ENCODE measurements around the gene DSCAM. TPM values are rescaled to one million over a fixed set of nuclear protein-coding genes. Genes with fewer than 3 reads are reported as not detected.

The DSCAM gene
- total RNA-seq, 4 donors from 2014 or later: not detected

- no peak for ATAC-seq
- Histone ChIP-seq H3K36me3 (no peaks in the 10 kb centered on the region), H3K27me3 (no peaks in the 10 kb centered on the region), H3K27ac (no peak overlapping the region), H3K4me1 (no peaks in the 10 kb centered on the region), H3K9me3 (peaks cover 0 to 16% (median 0%) of the 10 kb centered on the region in 3 donors), H3K4me3 (no peak overlapping the region)
- TF ChIP-seq POLR2A (IDR thresholded peaks at IDR 0.05) (no peak), CTCF (IDR thresholded peaks at IDR 0.05) (no peak), POLR2AphosphoS5 (IDR thresholded peaks at IDR 0.05) (no peak), EP300 (IDR thresholded peaks at IDR 0.05) (no peak)
- WGBS, 2 donors (ENCODE audit: low coverage in 1 of 2): 76 to 84% methylated on average over 2 to 5 of the region's 5 CpGs
Measured at GRCh38 chr21:40723966-40724365, 123.0 kb downstream of the DSCAM start.

- Histone ChIP-seq H3K9me3 (peaks cover 0 to 16% (median 0%) of the 10 kb centered on the region in 3 donors), H3K36me3 (no peaks in the 10 kb centered on the region), H3K27me3 (no peaks in the 10 kb centered on the region), H3K4me1 (no peaks in the 10 kb centered on the region), H3K4me3 (no peak overlapping the region), H3K27ac (no peak overlapping the region)
- no peak for ATAC-seq
- TF ChIP-seq POLR2AphosphoS5 (IDR thresholded peaks at IDR 0.05) (no peak), POLR2A (IDR thresholded peaks at IDR 0.05) (no peak), CTCF (IDR thresholded peaks at IDR 0.05) (no peak), EP300 (IDR thresholded peaks at IDR 0.05) (no peak)
- 70 to 80% methylated on average over 2 of the region's 2 CpGs for WGBS, 2 donors (ENCODE audit: low coverage in 1 of 2)
Measured at GRCh38 chr21:40723317-40723716, 123.6 kb downstream of the DSCAM start.

GRCh38 chr21:40719615-40720014 lies 127.3 kb downstream of the DSCAM start:
- H3K4me3 ChIP-seq: no peak overlapping the region
- no peaks in the 10 kb centered on the region for H3K27me3 ChIP-seq
- no peaks in the 10 kb centered on the region for H3K4me1 ChIP-seq
- H3K9me3 ChIP-seq: peaks cover 0 to 16% (median 0%) of the 10 kb centered on the region in 3 donors
- H3K36me3 ChIP-seq: no peaks in the 10 kb centered on the region
- TF ChIP-seq CTCF (IDR thresholded peaks at IDR 0.05) (no peak), EP300 (IDR thresholded peaks at IDR 0.05) (no peak), POLR2A (IDR thresholded peaks at IDR 0.05) (no peak), POLR2AphosphoS5 (IDR thresholded peaks at IDR 0.05) (no peak)
- 71% methylated on average over 1 of the region's 1 CpG; no CpG with 5 or more reads in 1 of the 2 donors for WGBS, 2 donors (ENCODE audit: low coverage in 1 of 2)
- ATAC-seq: no peak
- no peak overlapping the region for H3K27ac ChIP-seq

- ATAC-seq: no peak
- peaks cover 0 to 11% (median 0%) of the 10 kb centered on the region in 3 donors for H3K9me3 ChIP-seq
- no peaks in the 10 kb centered on the region for H3K27me3 ChIP-seq
- H3K4me3 ChIP-seq: no peak overlapping the region
- H3K36me3 ChIP-seq: no peaks in the 10 kb centered on the region
- H3K27ac ChIP-seq: no peak overlapping the region
- TF ChIP-seq POLR2A (IDR thresholded peaks at IDR 0.05): no peak
- TF ChIP-seq POLR2AphosphoS5 (IDR thresholded peaks at IDR 0.05): no peak
- TF ChIP-seq CTCF (IDR thresholded peaks at IDR 0.05): no peak
- no peak for TF ChIP-seq EP300 (IDR thresholded peaks at IDR 0.05)
- no peaks in the 10 kb centered on the region for H3K4me1 ChIP-seq
- WGBS, 2 donors (ENCODE audit: low coverage in 1 of 2): 32 to 58% methylated on average over 3 of the region's 3 CpGs
Measured at GRCh38 chr21:40717028-40717427, 129.9 kb downstream of the DSCAM start.

- no peak for ATAC-seq
- Histone ChIP-seq H3K4me3 (no peak overlapping the region), H3K4me1 (no peaks in the 10 kb centered on the region), H3K36me3 (no peaks in the 10 kb centered on the region), H3K9me3 (no peaks in the 10 kb centered on the region), H3K27ac (no peak overlapping the region), H3K27me3 (no peaks in the 10 kb centered on the region)
- WGBS, 2 donors (ENCODE audit: low coverage in 1 of 2): 63 to 71% methylated on average over 4 of the region's 4 CpGs
- TF ChIP-seq POLR2A (IDR thresholded peaks at IDR 0.05): no peak
- TF ChIP-seq CTCF (IDR thresholded peaks at IDR 0.05): no peak
- no peak for TF ChIP-seq EP300 (IDR thresholded peaks at IDR 0.05)
- TF ChIP-seq POLR2AphosphoS5 (IDR thresholded peaks at IDR 0.05): no peak
Measured at GRCh38 chr21:40714536-40714935, 132.4 kb downstream of the DSCAM start.

Data from gastroesophageal sphincter (tissue), 4 donors.